OCI-M2 (cell line): ENCODE measurements around the gene ZNF396.

Experiments used
- DNase-seq: peaks from one replicate; lab custom pipeline; 2025; ENCODE audit not compliant: unreplicated experiment; lab: John Stamatoyannopoulos, UW

ZNF396 gene

GRCh38 chr18:35343488-35343935 lies 33.6 kb downstream of the ZNF396 start:
- DNase-seq, result no peak

- no peak for DNase-seq
Observed at GRCh38 chr18:35337286-35337685, 39.9 kb downstream of the ZNF396 start.

GRCh38 chr18:35335866-35336265 lies 41.3 kb downstream of the ZNF396 start:
- DNase-seq, result no peak

- DNase-seq, result no peak
Observed at GRCh38 chr18:35334821-35335220, 42.3 kb downstream of the ZNF396 start.

GRCh38 chr18:35334212-35334611 lies 42.9 kb downstream of the ZNF396 start:
- DNase-seq, result no peak

- DNase-seq, result no peak
Observed at GRCh38 chr18:35331367-35332087, 45.6 kb downstream of the ZNF396 start.

- no peak for DNase-seq
Observed at GRCh38 chr18:35328868-35329267, 48.3 kb downstream of the ZNF396 start.

- no peak for DNase-seq
Observed at GRCh38 chr18:35326695-35327387, 50.3 kb downstream of the ZNF396 start.

GRCh38 chr18:35324926-35325655 lies 52.0 kb downstream of the ZNF396 start:
- DNase-seq, result no peak

GRCh38 chr18:35322486-35323458 lies 54.4 kb downstream of the ZNF396 start:
- no peak for DNase-seq
